Type B pancreatic cell (in vitro differentiated cells): ENCODE data around the gene PCAT7. TPM values are rescaled to one million over a fixed set of nuclear protein-coding genes. Genes with fewer than 3 reads are reported as not detected.

Experiments
- DNase-seq: peaks from one replicate; pipeline ENCODE4 v3.0.0; 2021; ENCODE audit warnings: mixed read lengths; ENCODE audit not compliant: unreplicated experiment; ENCODE audit errors: extremely low spot score
- H3K27ac Mint-ChIP-seq: 2 replicates; pipeline ENCODE4 v1.8.0; 2021; ENCODE audit warnings: mild to moderate bottlenecking, mixed read lengths
- H3K27me3 Mint-ChIP-seq: 2 replicates; pipeline ENCODE4 v1.8.0; 2021; ENCODE audit warnings: mixed read lengths
- H3K36me3 Mint-ChIP-seq: 2 replicates; pipeline ENCODE4 v1.8.0; 2021; ENCODE audit warnings: mixed read lengths
- H3K4me1 Mint-ChIP-seq: one replicate; pipeline ENCODE4 v1.8.0; 2021; ENCODE audit warnings: mixed read lengths; ENCODE audit not compliant: unreplicated experiment
- H3K4me3 Mint-ChIP-seq: 2 replicates; pipeline ENCODE4 v1.8.0; 2021; ENCODE audit warnings: mild to moderate bottlenecking, mixed read lengths
- H3K9me3 Mint-ChIP-seq: 2 replicates; pipeline ENCODE4 v1.8.0; 2021; ENCODE audit warnings: mixed read lengths
- total RNA-seq: library from RNA; stranded (reverse); gene quantifications from 2 replicates; pipeline ENCODE4 v1.2.1, GENCODE V29; 2021; ENCODE audit warnings: low replicate concordance
- TF ChIP-seq, protein P1 (sequence below): fragments of 200-600 bp; sonication (generic); conservative IDR thresholded peaks from 2 replicates; pipeline ENCODE4 v1.5.0; 2021; ENCODE audit warnings: antibody characterized with exemption, mild to moderate bottlenecking

PCAT7 gene
- total RNA-seq, 1 donor from 2014 or later, result 14.7 TPM

GRCh38 chr9:94576131-94576530 is 21.2 kb downstream of the PCAT7 start:
- no peak overlapping the region for H3K27ac Mint-ChIP-seq

GRCh38 chr9:94577036-94577435 is 22.2 kb downstream of the PCAT7 start:
- no peak for DNase-seq
- Mint-ChIP-seq H3K9me3 (no peaks in the 10 kb centered on the region), H3K4me3 (no peak overlapping the region), H3K4me1 (peaks cover 6% of the 10 kb centered on the region), H3K36me3 (no peaks in the 10 kb centered on the region), H3K27ac (no peak overlapping the region), H3K27me3 (peaks cover 8% of the 10 kb centered on the region)
- TF ChIP-seq, protein P1, sequence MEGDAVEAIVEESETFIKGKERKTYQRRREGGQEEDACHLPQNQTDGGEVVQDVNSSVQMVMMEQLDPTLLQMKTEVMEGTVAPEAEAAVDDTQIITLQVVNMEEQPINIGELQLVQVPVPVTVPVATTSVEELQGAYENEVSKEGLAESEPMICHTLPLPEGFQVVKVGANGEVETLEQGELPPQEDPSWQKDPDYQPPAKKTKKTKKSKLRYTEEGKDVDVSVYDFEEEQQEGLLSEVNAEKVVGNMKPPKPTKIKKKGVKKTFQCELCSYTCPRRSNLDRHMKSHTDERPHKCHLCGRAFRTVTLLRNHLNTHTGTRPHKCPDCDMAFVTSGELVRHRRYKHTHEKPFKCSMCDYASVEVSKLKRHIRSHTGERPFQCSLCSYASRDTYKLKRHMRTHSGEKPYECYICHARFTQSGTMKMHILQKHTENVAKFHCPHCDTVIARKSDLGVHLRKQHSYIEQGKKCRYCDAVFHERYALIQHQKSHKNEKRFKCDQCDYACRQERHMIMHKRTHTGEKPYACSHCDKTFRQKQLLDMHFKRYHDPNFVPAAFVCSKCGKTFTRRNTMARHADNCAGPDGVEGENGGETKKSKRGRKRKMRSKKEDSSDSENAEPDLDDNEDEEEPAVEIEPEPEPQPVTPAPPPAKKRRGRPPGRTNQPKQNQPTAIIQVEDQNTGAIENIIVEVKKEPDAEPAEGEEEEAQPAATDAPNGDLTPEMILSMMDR, result no peak

More at GRCh38 chr9:94576131-94576530, 21.2 kb downstream of the PCAT7 start:
- TF ChIP-seq, protein P1, result no peak
- Mint-ChIP-seq H3K4me1 (peaks cover 6% of the 10 kb centered on the region), H3K4me3 (no peak overlapping the region), H3K36me3 (no peaks in the 10 kb centered on the region), H3K27me3 (peaks cover 9% of the 10 kb centered on the region), H3K9me3 (no peaks in the 10 kb centered on the region)
- DNase-seq, result no peak

GRCh38 chr9:94577571-94577970 is 22.7 kb downstream of the PCAT7 start:
- DNase-seq, result no peak
- H3K4me3 Mint-ChIP-seq, result no peak overlapping the region
- peaks cover 6% of the 10 kb centered on the region for H3K4me1 Mint-ChIP-seq
- H3K9me3 Mint-ChIP-seq, result no peaks in the 10 kb centered on the region
- TF ChIP-seq, protein P1, result no peak
- H3K36me3 Mint-ChIP-seq, result no peaks in the 10 kb centered on the region
- no peak overlapping the region for H3K27ac Mint-ChIP-seq
- peaks cover 3% of the 10 kb centered on the region for H3K27me3 Mint-ChIP-seq

DNA sequence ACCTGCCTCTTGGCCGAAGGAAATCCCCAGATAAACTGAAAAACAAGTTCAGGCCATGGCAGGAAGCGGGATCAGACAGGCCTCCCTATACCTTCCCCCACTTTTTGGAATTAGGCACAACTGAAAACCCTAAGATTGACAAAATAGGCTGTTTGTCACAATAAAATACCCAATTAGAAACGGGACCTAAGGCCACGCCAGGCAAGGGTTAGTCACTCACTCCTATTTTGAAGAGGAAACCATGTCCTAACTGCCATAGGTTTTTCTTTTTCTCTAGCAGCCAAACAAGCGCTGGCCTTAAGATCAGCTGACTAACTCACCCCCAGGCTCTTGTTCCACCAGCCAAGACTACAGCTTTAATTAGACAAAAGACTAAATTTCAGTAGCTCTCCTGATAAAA is 26.8 kb downstream of the PCAT7 start:
- Mint-ChIP-seq H3K27me3 (no peaks in the 10 kb centered on the region), H3K27ac (no peak overlapping the region), H3K4me3 (no peak overlapping the region), H3K36me3 (no peaks in the 10 kb centered on the region), H3K4me1 (peaks cover 6% of the 10 kb centered on the region), H3K9me3 (no peaks in the 10 kb centered on the region)
- TF ChIP-seq, protein P1, result no peak
- no peak for DNase-seq

DNA sequence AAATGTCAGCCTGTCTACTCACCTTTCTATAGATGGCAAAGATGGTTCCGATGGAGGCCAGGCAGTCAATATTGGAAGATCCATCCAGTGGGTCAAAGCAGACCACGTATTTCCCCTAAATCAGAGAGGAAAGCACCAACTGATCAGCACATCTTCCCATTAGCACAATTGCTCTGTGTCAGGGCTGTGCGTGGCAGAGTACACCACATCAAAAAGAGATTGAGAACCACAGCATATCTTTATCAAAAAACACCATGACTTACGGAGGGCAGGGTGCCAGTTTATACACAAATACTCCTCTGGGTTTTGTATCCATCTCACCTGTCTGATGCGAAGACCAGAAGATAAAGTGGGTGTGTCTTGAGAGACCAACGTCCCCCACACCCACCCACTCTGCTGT is 29.7 kb downstream of the PCAT7 start:
- DNase-seq, result no peak
- TF ChIP-seq, protein P1, result no peak
- Mint-ChIP-seq H3K4me1 (no peaks in the 10 kb centered on the region), H3K4me3 (no peak overlapping the region), H3K9me3 (no peaks in the 10 kb centered on the region), H3K36me3 (no peaks in the 10 kb centered on the region), H3K27me3 (peaks cover 5% of the 10 kb centered on the region), H3K27ac (no peak overlapping the region)

- no peak for DNase-seq
- Mint-ChIP-seq H3K36me3 (no peaks in the 10 kb centered on the region), H3K9me3 (no peaks in the 10 kb centered on the region), H3K4me3 (no peak overlapping the region), H3K27me3 (peaks cover 5% of the 10 kb centered on the region), H3K4me1 (no peaks in the 10 kb centered on the region), H3K27ac (no peak overlapping the region)
- TF ChIP-seq, protein P1, result no peak
Observed at GRCh38 chr9:94586316-94586715, 31.4 kb downstream of the PCAT7 start.
